Renal cortical epithelial cell (primary cell): ENCODE results near the gene PRLH. TPM values are rescaled to one million over a fixed set of nuclear protein-coding genes. Genes with fewer than 3 reads are reported as not detected.

Experiments used
- DNase-seq: peaks from one replicate; pipeline ENCODE4 v3.0.0-alpha.2; 2011; ENCODE audit warnings: low read depth
- total RNA-seq: library from RNA; depleted of rRNA; stranded (reverse); fragments of >200 nt; gene quantifications from 2 replicates; pipeline ENCODE4 v1.2.3, GENCODE V29; 2014

The PRLH gene
- total RNA-seq, 1 donor from 2014 or later: not detected

GRCh38 chr2:237539681-237540080 lies 26.7 kb upstream of the PRLH start:
- no peak for DNase-seq

DNA sequence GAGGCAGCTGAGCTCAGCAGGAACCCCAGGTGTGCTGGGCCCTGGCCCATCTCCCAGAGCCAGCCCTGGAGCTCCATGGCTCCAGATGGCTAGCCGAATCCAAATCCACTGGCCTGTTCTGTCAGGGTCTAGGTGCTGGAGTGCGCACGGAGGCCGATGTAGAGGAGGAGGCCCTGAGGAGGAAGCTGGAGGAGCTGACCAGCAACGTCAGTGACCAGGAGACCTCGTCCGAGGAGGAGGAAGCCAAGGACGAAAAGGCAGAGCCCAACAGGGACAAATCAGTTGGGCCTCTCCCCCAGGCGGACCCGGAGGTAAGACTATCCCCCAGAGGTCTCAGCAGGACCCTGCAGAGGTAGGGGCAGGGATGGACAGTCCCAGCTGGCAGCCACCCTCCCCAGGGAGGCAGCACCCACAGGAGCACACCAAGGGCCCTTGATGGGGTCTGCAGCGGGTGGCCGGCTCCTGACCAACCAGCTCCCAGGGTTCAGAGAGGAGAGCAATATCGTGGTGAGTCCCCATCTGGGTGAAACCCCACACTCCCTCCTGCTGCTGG lies 26.1 kb upstream of the PRLH start:
- DNase-seq: no peak

GRCh38 chr2:237540823-237541222 lies 25.6 kb upstream of the PRLH start:
- no peak for DNase-seq

GRCh38 chr2:237541243-237541642 lies 25.1 kb upstream of the PRLH start:
- no peak for DNase-seq

- no peak for DNase-seq
These were observed 24.2 kb upstream of the PRLH start for GRCh38 chr2:237542001-237542704.

DNA sequence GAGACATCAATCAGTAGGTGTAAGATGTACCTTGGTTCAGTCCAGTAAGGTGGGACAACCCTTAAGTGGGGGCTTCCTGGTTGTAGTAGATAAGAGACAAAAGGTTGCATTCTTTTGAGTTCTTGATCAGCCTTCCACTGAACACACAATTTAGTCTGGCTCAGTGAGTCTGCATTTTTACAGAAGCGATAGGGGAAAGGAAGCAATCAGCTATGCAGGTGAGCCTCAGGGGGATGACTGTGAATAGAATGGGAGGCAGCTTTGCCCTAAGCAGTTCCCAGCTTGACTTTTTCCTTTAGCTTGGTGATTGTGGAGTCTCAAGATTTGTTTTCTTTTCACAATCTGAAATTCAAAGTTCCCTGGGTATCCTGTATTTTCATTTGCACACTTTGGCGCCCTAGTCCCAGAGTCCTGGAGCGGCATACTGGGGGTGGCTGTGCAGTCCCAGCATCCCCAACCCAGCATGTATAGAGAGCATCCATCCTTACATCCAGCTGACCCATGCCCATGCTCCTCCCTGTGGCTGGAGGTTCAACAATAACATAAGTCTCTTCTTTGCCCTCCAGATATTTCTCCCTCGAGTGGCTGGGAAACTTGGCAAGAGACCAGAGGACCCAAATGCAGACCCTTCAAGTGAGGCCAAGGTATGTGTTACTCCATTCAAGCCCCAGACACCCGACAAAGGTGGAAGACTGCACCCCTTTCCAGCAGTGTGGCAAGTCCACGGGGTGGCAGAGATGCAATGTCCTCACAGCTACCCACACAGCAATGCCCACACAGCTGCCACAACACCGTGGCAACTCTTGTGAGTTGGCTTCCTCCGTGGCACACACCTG lies 20.1 kb upstream of the PRLH start:
- DNase-seq: no peak

DNA sequence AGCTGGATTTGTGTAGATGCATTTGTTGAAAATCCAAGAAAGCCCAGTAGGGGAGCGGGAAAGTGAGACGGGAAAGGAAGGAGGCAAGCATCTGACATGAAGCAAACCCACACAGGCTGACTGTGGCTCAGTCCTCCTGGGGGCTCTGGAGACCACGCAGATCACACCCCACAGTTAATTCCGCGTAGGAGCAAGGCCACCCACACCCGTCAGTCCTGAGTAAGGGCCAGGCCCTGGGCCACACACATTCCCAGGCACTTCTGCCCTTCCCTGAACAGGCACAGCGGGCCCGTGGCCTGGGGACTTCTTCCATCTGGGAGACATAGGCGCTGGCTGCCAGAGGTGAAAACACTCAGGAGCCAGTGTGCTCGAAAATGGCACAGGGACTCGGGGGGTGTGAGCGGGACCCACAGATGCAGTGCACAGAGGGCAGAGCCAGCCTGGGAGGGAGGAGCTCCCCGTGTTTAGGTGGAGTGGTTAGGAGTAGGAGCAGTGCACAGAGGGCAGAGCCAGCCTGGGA lies 19.4 kb upstream of the PRLH start:
- no peak for DNase-seq

DNA sequence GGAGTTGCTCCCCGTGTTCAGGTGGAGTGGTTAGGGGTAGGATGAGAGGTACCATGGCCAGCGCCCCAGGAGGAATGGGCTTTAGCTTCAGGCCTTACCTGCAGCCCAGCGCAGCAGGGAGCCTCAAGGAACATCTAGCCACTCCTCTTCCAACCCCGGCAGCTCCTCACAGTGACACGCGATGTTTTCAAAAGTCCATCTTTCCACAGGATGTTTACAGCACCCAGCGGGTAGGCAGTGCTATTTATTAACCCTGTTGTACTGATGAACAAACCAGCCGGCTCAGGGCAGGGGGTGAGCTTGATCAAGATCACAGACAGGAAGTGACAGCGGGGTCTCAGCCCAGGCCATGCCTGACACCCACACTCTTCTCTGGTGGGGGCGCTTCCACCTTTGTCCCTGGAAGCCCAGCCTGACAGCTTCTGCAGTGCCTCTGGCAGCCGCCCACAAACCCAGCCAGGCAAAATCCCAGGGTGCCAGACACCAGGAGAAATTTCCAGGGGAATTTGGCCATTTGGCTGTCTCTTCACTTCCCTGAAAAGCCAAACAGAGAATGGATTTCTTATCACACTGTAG lies 18.4 kb upstream of the PRLH start:
- DNase-seq: peak; percentile 53

DNA sequence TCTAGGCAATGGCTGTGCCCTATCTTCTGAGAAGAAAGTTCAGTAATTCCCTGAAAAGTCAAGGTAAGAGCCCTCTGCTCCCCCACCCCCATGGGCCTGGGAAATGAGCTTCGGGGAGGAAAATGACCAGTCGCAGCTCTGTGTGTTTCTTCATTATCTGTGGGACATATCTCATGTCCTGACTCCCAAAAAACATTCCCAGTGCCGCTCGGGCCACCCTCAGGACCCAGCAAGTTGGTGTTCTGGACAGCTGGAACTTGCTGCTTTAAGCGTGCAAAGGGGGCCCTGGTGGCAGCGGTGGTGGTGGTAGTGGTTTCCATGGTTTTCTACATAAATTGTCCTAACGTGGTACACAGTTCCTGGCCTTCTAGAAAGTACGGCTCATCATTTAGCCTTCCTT lies 17.2 kb upstream of the PRLH start:
- no peak for DNase-seq

GRCh38 chr2:237549643-237550415 lies 16.5 kb upstream of the PRLH start:
- DNase-seq: no peak

GRCh38 chr2:237551071-237551574 lies 15.3 kb upstream of the PRLH start:
- no peak for DNase-seq

DNA sequence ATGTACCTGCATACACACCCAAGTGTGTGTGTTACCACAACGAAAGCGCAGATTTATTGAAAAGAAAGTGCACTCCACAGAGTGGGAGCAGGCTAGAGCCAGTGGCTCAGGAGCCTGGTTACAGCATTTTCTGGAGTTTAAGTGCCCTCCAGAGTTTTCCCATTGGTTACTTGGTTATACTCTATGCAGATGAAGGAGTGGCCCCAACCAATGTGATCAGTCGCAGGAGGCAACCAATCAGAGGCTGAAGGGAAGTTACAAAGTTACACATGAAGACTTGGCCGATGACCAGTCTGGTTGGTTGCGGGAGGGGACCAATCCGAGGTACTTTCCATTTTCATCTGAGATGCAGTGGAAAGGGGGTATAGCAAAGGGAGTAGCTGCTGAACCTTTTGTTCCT lies 13.5 kb upstream of the PRLH start:
- no peak for DNase-seq

DNA sequence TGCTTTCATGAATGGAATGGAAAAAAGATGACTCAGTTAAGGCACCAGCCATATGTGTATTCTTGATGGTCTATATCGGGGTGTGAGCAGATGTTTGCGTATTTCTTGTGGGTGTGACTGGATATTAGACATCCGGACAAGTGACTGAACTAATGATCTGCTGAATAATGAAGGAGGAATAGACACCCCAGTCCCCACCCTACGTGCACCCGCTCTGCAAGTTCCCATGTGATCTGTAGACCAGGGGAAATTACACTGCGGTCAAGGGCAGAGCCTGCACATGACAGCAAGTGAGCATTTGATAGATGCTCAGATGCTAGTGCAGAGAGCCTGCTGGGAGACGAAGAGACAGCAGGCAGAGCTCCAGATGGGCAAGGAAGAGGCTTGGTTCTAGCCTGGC lies 12.4 kb upstream of the PRLH start:
- no peak for DNase-seq

- no peak for DNase-seq
These were observed 10.8 kb upstream of the PRLH start for GRCh38 chr2:237555560-237555959.

DNA sequence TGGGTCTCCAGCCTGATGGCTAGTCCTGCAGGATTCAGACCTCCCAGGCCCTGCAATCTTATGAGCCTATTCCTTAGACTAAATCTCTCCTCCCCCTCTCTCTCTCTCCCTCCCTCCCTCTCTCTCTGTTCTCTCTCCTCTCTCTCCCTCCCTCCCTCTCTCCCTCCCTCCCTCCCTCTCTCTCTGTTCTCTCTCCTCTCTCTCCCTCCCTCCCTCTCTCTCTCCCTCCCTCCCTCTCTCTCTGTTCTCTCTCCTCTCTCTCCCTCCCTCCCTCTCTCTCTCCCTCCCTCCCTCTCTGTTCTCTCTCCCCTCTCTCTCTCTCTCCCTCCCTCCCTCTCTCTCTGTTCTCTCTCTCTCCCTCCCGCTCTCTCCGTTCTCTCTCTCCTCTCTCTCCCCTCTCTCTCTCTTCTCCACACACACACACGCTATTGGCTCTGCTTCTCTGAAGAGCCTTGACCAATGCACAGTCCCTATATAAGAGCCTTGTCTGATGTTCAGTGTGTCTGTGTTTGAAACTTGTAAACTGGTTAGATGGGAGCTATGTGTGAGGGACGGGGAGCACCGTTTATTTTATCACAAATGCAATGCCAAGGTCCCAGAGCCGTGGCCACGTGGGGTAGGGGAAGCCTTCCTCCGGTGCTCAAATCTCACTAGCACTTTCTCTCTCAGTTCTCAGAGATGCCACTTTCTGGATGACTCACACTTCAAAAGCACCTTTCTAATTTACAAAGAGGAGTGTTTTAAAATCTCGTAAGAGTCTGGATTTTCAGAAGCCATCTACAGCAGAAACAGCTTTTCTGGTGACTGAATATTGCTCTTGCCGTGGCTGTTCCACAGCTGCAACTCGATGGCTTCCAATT lies 9.4 kb upstream of the PRLH start:
- DNase-seq: no peak

DNA sequence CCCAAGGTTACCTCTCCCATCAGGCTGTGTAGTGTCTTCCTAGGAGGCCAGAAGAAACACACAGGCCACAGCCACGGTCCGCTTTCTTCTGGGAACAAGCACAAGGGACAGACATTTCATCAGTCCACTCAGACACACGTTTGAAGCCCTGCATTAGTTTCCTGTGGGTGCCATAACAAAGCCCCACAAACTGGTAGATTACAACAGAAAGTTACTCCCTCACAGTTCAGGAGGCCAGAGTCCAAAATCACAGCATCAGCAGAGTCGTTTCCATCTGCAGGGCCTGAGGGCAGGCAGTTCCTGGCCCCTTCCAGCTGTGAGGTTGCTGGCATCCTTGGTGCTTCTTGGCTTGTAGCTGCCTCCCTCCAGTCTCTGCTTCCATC lies 8.8 kb upstream of the PRLH start:
- no peak for DNase-seq

DNA sequence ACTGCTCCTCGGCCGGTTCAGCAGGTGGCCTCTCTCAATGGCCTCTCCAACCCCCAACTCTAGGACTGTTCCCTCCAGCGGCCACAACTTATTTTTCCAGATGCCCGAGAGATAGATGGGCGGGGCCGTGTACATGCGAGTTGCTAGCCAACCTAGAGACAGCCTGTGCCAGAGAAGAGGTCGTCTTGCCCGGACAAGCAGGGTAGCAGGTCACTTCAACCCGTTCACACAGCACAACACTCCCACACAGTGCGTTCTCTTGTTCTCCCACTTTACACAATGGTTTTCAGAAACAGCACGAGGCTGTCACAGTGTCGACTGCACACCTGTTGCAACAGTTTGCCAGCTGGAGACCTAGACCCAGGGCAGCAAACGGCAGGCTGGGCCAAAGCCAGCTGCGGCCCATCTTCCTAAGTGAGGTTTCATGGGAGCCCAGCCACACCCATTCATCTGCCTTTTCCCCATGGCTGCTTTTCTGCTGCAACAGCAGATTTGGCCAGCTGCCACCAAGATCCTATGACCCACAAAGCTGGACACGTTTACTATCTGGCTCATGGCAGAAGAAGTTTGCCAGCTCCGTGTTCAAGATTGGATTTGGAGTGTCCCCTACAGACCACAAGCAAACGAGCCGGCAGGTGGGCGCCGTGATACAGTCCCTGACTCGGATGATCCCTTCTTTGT lies 7.3 kb upstream of the PRLH start:
- peak; percentile 78 for DNase-seq

GRCh38 chr2:237561221-237561620 lies 5.2 kb upstream of the PRLH start:
- DNase-seq: no peak

DNA sequence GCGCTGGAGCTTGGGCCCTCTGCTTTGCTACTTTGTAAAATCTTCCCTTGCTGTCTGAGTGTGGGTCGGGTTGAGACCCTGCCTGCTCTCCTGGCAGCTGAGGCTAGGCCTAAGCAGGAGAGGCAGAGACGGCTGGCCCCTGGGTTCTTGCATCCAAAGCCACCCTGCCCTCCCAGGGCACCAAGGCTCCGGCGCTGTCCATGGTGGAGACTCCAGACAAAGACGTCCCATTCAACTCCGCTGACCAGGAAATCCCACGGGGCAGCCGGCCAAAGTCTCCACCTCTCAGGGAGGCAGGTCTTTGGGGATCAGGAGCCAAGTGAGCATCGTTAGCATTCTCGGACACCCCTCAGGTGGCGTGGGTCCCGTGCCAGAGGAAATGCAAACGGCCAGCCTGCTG lies 2.6 kb upstream of the PRLH start:
- peak; percentile 30 for DNase-seq
